NCI-H2081 (cell line): ENCODE measurements around the gene ADPRHL1.

Experiments used
- DNase-seq, 2 experiments: peaks; one replicate each; lab custom pipeline; 2025; lab: John Stamatoyannopoulos, UW

The ADPRHL1 gene

DNA sequence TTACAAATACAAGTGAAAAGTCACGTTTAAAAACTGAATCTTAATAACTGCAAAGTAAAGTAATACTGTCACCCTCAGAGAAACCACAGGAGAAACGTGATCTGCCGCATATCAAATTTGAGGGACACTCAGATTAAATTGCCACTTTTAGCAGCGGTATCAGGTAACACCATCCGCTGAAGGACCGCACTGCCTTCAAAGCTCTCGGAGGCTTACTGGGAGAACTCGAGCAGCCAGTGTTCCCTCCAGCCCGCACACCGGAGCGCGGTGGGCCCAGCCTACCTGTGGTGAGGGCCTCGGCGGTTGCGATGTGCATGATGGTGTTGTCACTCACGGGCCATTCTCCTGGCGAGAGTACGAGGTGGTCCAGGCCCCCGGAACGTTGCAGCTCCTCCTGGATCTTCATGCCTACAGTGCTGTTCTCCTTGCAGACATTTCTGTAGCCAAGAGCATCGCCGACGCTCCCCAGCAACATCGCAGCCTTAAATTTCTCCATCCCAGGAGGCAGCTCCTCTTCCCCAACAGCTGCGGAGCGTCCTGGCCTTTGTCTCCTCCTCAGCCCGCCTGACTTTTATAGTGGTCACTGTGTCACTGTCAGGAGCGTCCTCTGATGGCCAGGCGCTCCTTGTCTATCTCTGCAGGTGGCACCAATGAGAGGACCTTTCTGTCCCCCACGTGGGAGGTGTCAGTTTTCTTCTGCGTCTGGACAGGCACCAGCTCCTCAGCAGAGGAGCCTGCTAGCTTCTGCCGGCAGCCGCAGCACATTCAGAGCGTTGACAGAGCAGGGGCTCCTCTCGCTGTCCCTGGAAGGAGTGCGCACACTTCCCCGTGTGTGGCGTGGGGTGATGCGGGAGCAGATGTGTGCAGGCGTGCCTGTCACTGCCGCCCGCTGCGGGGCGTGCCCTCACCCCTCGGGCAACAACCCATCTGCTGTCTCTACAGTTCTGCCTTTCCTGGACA, at the start of gene ADPRHL1:
TSS of gene ADPRHL1 (minus strand) at position 547 of the 960 bp plus-strand sequence. CDS start at position 496, 51 bp downstream.
- DNase-seq, result no peak

DNA sequence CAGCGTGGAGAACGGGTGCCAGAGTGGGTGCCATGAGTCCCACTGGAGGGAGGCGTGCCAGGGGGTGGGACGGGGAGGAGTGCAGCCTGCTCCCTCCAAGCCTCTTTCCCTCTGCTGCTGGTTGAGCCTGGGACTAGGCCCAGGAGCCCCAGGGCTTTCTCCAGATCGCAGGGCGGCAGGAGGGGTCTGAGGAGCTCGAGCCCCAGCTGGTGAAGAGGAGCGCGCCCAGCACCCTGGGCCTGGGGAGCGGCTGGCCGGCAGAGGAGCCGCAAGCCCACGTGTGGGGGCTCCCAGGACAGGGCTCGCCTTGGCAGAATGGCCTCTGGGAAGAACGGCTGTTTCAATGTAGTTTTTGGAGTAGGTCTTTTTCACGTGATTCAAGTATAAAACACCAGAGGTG, 49.4 kb upstream of the ADPRHL1 start:
- no peak for DNase-seq

DNA sequence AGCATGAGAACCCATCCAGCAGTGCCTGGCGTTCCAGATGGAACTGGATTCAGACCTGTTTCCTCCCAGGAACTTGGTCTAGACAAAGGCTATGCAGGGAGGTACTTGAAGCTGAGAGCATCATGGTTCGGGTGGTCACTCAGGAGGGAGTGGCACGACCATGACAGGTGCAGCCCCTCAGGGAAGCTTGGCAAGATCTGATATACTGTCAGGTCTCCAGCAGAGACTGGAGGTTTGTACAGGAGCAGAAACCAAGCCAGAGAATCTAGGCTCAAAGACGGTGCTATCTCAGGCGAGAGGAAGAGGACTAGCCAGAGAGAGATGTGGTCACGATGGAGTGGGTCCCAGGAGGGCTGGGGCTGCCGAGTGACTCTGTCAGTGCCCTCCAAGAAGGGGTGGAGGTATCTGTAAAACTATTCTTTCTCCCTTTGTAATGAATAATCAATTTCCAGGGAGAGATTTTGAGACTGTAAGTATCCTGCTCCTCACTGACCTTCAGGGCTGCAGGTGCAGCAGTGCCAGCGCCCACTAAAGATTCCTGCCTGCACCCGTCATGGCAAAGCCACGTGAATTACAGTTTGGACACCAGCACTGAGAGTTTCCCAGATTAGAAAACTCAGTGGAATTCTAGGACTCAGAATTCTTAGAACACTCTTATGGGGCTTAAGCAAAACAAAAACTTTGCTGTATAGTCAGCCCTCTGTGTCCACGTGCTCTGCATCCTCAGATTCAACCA, 47.4 kb upstream of the ADPRHL1 start:
- DNase-seq, result no peak

DNA sequence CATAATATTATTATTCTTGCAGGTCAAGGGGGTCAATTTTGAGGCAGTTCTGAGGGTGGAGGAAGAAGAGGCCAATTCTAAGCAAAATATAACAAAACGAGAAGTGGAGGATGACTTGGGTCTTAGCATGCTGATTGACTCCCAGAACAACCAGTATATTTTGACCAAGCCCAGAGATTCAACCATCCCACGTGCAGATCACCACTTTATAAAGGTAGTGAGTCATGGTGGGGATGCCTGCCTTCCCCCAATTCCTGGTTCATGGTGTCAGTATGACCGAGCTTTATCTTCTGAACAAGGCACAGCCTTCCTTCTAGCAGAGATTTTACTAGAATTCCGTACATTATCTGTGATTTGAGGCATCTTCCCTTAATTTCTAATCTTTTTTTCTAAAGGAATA, 46.6 kb upstream of the ADPRHL1 start:
- no peak for DNase-seq

DNA sequence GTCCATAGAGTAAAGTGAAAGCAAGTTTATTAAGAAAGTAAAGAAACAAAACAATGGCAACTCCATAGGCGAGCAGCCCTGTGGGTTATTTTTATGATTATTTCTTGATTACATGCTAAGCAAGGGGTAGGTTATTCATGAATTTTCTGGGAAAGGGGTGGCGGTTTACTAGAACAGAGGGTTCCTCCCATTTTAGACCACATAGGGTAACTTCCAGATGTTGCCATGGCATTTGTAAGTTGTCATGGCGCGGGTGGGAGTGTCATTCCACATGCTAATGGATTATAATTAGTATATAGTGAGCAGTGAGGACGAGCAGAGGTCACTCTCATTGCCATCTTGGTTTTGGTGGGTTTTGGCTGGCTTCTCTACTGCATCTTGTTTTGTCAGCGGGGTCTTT, 45.6 kb upstream of the ADPRHL1 start:
- DNase-seq, result no peak

DNA sequence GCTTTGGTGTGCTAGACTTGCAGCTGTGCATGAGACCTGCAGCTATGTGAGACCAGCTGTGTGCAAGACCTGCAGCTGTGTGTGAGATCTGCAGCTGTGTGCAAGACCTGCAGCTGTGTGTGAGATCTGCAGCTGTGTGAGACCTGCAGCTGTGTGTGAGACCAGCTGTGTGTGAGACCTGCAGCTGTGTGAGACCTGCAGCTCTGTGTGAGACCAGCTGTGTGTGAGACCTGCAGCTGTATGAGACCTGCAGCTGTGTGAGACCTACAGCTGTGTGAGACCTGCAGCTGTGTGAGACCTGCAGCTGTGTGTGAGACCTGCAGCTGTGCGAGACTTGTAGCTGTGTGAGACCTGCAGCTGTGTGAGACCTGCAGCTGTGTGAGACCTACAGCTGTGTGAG, 43.9 kb upstream of the ADPRHL1 start:
- DNase-seq, result no peak

DNA sequence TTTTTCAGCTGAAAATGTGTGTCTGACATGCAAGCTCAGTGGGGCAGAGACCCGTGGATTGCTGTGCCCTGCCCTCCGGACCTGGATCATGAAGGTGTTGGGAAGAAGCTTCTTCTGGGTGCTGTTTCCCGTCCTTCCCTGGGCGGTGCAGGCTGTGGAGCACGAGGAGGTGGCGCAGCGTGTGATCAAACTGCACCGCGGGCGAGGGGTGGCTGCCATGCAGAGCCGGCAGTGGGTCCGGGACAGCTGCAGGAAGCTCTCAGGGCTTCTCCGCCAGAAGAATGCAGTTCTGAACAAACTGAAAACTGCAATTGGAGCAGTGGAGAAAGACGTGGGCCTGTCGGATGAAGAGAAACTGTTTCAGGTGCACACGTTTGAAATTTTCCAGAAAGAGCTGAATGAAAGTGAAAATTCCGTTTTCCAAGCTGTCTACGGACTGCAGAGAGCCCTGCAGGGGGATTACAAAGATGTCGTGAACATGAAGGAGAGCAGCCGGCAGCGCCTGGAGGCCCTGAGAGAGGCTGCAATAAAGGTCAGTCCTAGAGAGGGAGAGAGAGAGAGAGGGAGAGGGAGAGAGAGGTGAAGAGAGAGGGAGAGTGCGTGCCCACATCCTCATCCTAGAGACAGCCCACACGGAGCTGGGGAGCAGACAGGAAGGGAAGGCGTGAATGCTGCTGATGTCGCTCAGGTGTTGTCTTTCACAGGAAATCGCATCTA, 42.4 kb upstream of the ADPRHL1 start:
- DNase-seq, result no peak

DNA sequence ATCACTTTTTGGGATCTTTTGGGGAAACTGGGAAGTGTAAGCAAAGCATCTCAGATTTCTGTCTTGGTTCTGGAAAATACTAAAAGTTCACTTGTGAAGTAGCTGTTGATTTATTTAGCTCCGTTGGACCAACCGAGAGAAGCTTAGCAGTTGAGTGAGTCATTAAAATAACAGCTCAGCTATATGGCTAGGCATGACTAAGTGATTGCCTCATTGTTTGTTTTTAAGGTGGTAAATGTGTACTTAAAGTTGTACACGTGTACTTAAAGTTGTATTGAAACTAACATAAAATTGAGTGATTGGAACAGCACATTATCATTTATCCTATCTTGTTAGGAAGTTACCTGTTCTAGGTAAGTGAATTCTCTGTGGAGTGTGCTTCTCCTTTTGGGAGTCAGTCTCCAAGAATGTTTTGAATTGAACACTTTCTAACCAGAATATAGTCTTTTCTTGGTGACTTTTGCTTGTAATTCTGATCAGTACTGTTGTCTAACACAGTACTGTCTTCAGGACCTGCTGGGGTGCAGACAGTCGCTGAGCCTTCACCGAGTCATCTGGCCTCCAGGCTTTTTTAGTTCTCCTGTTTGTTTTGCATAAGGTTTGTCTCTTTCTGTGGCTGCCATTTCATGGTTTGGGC, 40.1 kb upstream of the ADPRHL1 start:
- DNase-seq, result peak in 1 of 2 experiments; percentile 44

DNA sequence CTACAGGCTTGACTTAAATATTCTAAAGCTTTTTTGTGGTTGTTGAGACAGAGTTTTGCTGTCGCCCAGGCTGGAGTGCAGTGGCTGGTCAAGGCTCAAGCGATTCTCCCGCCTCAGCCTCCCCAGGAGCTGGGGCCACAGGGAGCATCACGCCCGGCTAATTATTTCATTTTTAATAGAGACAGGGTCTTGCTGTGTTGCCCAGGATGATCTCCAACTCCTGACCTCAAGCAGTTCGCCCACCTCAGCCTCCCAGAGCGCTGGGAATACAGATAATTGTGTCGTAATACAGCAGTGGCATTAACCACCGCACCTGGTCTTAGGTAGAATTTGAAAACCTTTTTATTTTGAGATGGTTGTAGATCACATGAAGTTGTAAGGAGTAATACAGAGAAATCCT, 38.7 kb upstream of the ADPRHL1 start:
- DNase-seq, result no peak

DNA sequence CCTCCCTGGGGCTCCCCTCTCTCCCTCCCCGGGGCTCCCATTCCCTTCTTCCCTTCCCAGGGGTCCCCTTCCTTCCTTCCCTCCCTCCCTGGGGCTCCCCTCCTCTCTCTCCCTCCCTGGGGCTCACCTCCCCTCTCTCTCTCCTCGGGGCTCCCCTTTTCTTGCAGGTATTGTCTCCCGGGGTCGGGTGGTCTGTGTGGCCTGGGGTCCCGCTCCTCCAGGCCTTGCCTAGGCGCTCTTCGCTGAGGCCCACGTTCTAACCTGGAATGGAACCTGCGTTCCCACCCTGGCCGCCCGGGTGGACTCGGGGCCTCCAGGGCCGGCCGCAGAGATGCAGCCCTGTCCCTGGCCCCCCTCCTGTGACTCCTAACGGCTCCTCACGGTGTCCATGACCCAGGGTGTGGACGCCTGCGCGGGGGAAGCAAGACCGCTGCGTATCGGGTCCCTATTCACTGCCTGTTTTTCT, 38.2 kb upstream of the ADPRHL1 start:
- DNase-seq, result peak in 1 of 2 experiments; percentile 26

DNA sequence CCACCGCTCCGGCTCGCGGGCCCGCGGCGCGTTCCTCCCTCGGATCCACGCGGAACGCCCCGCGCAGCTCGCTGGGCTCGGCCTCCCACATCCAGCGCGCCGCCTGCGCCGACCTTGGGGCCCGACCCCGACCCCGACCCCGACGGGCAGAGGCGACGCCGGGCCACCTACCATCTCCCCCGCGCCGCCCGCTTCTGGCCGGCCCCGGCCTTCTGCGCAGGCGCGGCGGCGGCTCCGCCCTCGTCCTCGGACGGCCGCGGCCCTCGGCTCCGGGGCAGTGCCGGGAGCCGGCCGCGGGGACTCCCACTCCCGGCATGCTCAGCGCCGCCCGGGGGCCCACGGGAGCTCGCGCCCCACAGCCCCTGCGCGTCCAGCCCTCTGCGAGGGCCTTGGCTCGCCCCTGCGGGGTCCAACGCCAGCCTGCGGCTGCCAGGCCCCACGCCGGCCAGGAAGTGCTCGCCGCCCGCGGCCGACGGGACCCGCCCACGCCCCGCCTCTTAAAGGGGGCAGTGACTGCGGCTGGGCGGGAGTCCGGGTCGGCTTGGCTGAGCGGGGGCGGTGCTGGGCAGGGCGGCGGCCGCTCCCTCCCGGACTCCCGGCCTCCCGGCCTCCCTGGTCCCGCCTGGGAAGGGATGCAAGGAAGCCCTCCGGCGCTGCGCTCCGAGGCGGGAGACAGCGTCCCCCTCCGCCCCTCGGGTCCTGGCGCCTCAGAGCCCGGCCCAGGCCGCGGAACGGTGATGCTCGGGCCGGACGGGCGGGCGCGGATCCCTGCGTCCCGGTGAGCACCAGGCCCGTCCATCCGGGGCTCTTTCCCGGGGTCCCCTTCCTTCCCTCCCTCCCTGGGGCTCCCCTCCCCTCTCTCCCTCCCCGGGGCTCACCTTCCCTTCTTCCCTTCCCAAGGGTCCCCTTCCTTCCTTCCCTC, 37.5 kb upstream of the ADPRHL1 start, which contains the start of gene DCUN1D2:
TSS of gene DCUN1D2 (minus strand) at position 216 of the 922 bp plus-strand sequence. CDS start at position 174, 42 bp downstream.
- peak; percentile 85 to 89 for DNase-seq

DNA sequence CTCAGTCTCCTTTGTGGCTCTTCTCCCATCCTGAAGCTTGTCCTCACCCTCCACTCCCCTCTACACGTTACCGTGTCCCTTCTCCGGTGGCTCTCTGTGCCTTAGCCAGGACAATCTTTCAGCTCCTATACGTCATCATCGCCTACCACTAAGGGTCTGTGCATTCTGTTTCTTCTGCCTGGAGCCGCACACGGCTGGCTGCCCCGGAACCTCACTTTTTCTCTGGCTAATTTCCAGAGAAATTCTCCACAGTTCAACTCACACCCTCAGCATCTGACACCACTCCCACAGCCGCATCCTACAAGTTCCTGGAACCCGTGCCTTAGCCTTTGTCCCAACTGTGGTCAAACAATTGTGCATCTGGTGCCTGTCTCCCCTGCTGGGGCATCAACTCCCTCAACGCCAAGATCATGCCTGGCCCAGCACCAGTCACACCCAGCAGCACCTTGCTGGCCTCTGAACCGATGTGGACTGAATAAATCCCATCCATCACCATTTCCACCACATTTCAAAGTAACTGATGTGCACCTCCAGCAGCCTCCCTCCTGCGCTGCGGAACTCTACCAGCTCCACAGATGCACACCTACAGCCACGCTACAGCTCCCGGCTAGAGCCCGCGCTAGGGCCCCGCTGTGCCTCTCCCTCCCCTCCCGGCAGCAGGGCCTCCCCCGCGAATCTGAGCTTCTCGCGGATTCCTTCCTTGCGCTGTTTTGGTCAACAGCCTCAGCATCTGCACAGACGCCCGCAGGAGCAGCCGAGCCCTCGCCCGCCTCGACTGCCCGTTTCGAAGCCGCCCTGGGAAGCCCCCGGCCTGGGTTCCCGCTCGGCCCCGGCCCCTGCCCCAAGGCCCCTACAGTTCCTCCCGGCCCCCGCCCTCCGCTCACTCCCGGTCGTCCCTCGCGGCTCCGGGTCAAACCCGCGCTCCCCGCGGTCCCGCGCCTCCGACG, 36.5 kb upstream of the ADPRHL1 start:
- peak in 1 of 2 experiments; percentile 40 for DNase-seq

DNA sequence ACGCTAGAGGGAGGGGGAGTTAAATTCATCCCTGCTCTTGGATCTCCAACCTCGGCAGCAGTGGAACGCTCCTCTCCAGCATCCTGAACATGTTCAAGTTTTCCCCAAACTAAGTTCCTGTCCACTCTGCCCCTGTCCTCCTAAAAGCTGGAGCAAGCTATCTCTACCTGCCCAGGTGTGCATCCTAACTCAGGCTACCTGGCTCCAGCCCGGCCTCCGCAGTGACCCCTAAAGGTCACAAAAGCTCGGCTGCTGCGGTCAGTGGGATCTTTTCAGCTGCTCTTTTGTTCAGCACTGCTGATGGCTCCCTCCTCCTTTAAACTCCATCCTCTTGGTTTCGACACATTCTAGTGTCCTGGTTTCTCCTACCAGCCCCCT, 35.9 kb upstream of the ADPRHL1 start:
- DNase-seq, result no peak

DNA sequence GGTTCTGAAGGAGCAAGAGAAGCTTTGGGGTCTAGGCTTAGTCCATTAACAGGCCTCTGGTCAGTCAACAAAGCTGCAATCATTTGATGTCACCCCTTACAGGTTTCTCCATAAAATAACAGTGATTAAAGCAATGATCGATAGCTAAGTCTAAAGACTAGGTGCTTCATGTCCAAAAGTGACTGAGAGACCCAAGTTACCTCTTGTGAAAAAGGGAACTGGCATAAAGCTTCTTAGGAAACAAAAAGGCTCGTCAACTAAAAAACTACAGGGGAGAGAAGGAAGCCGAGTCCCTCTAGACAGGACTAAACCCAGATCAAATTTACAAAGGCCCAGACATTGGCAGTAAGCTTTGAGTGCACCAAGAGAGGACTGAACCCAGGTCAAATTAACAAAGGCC, 35.0 kb upstream of the ADPRHL1 start:
- no peak for DNase-seq

DNA sequence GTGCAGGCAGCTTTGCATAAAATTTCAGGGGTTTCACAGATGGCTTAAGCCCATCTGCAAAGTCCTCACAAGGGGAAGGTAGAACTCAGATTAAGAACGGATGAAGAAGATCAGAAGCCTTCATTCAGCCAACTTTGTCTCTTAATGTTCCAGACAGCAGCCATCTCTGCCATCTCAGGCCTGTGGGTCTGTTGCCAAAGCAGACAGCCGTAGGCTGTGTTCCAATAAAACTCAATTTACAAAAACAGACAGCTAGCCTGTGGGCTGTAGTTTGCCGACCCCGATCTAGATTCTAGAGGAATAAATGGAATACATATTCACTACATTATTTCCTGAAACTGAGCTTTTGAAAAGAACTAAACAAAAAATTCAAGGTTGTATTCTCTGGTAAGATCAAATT, 33.4 kb upstream of the ADPRHL1 start:
- no peak for DNase-seq

DNA sequence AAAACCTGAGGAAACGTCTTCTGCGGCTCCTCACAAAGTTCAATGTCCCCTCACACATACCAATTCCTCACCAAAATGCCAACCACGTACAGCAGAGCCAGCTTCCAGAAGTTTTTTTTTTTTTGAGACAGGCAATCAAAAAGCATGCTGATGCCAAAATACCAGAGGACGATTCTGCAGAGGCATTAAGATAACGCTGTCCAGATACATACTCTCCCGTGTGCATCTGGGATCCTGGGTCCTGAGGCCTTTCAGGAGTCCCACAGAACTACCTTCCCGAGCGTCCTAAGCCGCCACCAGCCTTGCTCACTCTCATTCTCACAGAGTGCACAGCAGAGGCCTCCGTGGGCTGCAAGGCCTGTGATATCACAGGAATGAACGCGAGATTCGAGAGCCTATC, 32.3 kb upstream of the ADPRHL1 start:
- no peak for DNase-seq

DNA sequence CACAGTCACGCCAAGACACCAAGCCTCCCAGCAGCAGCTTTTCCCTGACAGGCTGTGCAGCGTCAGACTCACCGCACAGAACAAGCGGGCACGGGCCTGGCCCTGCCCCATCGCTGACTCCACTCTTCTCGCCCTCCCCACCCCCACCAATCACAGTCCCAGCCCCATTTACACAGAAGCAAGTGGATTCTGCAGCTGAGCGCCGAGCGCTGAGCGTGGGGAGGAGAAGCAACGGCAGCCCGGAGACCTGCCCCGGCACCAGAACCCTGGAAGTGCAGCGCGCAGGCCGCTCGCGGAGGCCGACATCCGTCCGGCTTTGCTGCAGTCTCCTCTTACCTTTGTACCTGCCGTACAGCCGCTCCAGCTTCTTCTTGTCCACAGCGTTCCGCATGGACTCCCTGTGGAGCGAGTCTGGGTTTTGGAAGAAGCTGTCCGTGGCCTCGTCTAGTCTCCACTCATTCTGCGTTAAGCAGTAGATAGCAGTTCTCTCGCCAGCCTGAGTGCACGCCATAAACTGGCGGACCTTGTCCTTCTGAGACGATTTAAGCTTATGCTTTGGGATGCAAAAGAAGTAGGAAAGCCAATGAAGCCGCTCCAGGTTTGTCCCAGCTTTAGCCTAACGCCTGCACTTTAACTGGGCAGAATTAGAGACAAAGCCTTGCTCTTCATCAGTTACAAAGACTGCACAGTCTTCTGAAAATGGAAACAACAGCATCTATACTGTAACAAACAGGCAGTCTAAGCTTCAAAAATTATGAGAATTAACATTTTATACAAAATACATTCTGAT, 30.4 kb upstream of the ADPRHL1 start:
- DNase-seq, result no peak

DNA sequence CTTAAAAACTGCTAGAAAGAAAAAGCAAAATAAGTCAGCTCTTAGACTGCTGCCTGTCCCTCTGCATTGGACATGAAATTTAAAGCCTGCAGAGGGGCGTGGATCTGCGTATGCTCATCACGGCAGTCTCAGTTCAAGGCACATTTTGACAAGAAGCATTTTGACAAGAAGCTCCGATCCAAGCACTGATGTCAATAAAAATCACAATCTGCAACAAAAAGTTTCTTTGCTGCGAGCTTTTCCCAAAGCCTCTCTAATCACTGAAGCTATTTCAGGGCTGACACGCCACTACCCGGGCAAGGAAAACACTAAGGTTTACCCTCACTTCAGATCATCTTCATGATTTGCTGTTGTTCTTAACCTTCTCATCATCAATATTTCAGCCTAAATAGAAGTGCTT, 29.8 kb upstream of the ADPRHL1 start:
- DNase-seq, result no peak

DNA sequence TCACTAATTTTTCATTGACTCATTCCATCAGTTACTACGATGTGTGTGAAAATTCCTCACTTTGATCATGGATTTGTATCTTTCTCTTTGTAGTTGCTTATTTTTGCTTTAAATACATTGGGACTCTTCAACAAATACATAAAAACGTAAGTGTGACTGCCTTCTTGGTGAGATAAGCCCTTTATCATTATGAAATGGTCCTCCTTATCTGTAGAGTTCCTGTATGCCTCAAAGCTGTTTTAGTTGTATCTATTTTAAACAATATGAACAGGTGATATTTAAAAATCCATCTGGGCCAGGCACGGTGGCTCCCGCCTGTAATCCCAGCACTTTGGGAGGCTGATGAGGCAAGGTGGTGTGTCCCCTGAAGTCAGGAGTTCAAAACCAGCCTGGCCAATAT, 25.9 kb upstream of the ADPRHL1 start:
- DNase-seq, result no peak
